Measurements from ENCODE around the gene WDR17.

- TF ChIP-seq CTCF (IDR thresholded peaks at IDR 0.05; ENCODE audit: low read depth, low read length) = no peak
- TF ChIP-seq EZH2phosphoT487 (IDR thresholded peaks at IDR 0.05; ENCODE audit: low read depth) = no peak
Observed at GRCh38 chr4:176064539-176064938, 1.1 kb upstream of the WDR17 start.
